ENCODE results near the gene PPP1R15A. TPM values are rescaled to one million over a fixed set of nuclear protein-coding genes. Genes with fewer than 3 reads are reported as not detected.

Gene PPP1R15A
- total and polyA plus RNA-seq, 2 experiments from 2014 or later: 14.0 to 15.8 TPM

DNA sequence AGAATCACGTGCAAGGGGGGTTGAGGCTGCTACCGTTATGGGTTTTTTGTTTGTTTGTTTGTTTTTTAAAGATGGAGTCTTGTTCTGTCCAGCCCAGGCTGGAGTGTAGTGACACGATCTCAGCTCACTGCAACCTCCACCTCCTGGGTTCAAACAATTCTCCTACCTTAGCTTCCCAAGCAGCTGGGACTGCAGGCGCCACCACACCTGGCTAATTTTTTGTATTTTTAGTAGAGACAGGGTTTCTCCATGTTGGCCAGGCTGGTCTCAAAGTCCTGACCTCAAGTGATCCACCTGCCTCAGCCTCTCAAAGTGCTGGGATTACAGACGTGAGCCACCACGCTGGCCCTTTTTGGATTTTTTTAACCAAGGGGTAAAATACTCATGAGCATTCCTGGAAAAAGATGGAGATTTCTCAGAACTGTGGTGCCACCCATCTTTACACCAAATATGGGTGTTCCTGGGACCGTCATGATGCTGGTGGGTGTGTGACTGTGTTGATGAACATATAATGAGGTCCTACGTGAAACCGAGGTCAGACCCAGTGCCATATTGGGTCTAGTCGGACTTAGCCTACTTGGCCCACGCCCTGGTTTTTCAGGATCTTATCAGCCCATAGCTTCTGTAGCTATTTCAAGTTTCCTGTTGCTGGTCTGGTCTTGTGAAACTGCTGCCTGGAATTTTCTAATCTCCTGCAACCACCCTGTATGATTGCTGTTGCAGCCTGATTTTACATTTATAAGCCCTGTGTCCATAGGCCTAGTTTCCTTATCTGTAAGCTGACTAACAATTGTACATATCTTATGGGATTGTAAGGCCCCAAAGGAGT, 6.2 kb downstream of the PPP1R15A start (continued):
- no peak for TF ChIP-seq EZH2 (IDR thresholded peaks at IDR 0.05; ENCODE audit: low read depth, unreplicated experiment)

GRCh38 chr19:48879025-48879637, 6.9 kb downstream of the PPP1R15A start:
- no peak overlapping the region for H3K27ac Mint-ChIP-seq
- Histone ChIP-seq H3K79me2 (replicated peaks; ENCODE audit: insufficient read depth) (peaks cover 10% of the 10 kb centered on the region), H3K36me3 (ENCODE audit: insufficient read depth) (peaks cover 7% of the 10 kb centered on the region), H3F3A (replicated peaks; ENCODE audit: low read depth) (peaks cover 8% of the 10 kb centered on the region; the same call in 1 of the 2 replicates), H3K27me3 (ENCODE audit: insufficient read depth) (no peaks in the 10 kb centered on the region), H2AFZ (no peak overlapping the region), H3K4me1 (ENCODE audit: insufficient read depth) (peaks cover 7% of the 10 kb centered on the region; the same call in 1 of the 2 replicates), H3K9me2 (ENCODE audit: insufficient read depth) (no peaks in the 10 kb centered on the region), H4K20me1 (replicated peaks; ENCODE audit: insufficient read depth) (peaks cover 8% of the 10 kb centered on the region; the same call in 1 of the 2 replicates), H3K4me3 (no peak overlapping the region), H3K27ac (ENCODE audit: low read depth) (no peak overlapping the region), H3K4me2 (0 out of 2 replicates have a peak overlapping the region, but pooled peaks have one; percentile 1)
- H3K27me3 Mint-ChIP-seq (ENCODE audit: insufficient read depth, low read depth, poor library complexity): peaks cover 5% of the 10 kb centered on the region
- ATAC-seq (no peak), DNase-seq (ENCODE audit: low spot score) (no peak)
- peaks cover 11% of the 10 kb centered on the region; the same call in 2 of the 3 replicates for H3K9me3 Mint-ChIP-seq
- H3K36me3 Mint-ChIP-seq (ENCODE audit: low read depth): peaks cover 48% of the 10 kb centered on the region
- H3K4me1 Mint-ChIP-seq: peaks cover 8% of the 10 kb centered on the region
- no peak overlapping the region for H3K4me3 Mint-ChIP-seq
- no peak for TF ChIP-seq CTCF (conservative IDR thresholded peaks at IDR 0.05; ENCODE audit: low read depth in 2 of 2)
- no peak for TF ChIP-seq NANOG (IDR thresholded peaks at IDR 0.05; ENCODE audit: borderline replicate concordance)
- TF ChIP-seq, protein P1, sequence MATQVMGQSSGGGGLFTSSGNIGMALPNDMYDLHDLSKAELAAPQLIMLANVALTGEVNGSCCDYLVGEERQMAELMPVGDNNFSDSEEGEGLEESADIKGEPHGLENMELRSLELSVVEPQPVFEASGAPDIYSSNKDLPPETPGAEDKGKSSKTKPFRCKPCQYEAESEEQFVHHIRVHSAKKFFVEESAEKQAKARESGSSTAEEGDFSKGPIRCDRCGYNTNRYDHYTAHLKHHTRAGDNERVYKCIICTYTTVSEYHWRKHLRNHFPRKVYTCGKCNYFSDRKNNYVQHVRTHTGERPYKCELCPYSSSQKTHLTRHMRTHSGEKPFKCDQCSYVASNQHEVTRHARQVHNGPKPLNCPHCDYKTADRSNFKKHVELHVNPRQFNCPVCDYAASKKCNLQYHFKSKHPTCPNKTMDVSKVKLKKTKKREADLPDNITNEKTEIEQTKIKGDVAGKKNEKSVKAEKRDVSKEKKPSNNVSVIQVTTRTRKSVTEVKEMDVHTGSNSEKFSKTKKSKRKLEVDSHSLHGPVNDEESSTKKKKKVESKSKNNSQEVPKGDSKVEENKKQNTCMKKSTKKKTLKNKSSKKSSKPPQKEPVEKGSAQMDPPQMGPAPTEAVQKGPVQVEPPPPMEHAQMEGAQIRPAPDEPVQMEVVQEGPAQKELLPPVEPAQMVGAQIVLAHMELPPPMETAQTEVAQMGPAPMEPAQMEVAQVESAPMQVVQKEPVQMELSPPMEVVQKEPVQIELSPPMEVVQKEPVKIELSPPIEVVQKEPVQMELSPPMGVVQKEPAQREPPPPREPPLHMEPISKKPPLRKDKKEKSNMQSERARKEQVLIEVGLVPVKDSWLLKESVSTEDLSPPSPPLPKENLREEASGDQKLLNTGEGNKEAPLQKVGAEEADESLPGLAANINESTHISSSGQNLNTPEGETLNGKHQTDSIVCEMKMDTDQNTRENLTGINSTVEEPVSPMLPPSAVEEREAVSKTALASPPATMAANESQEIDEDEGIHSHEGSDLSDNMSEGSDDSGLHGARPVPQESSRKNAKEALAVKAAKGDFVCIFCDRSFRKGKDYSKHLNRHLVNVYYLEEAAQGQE (IDR thresholded peaks at IDR 0.05; ENCODE audit: unreplicated experiment): no peak
- TF ChIP-seq CREB1 (CRISPR knock-in tag; IDR thresholded peaks at IDR 0.05; ENCODE audit: low read depth): no peak
- no peak for TF ChIP-seq ZNF331 (CRISPR knock-in tag; IDR thresholded peaks at IDR 0.05; ENCODE audit: low read depth)
- TF ChIP-seq ETS1 (IDR thresholded peaks at IDR 0.05): no peak
- TF ChIP-seq JUNB (IDR thresholded peaks at IDR 0.05; ENCODE audit: unreplicated experiment): no peak
- TF ChIP-seq EZH2 (IDR thresholded peaks at IDR 0.05; ENCODE audit: low read depth, unreplicated experiment): no peak
- TF ChIP-seq, protein P2, sequence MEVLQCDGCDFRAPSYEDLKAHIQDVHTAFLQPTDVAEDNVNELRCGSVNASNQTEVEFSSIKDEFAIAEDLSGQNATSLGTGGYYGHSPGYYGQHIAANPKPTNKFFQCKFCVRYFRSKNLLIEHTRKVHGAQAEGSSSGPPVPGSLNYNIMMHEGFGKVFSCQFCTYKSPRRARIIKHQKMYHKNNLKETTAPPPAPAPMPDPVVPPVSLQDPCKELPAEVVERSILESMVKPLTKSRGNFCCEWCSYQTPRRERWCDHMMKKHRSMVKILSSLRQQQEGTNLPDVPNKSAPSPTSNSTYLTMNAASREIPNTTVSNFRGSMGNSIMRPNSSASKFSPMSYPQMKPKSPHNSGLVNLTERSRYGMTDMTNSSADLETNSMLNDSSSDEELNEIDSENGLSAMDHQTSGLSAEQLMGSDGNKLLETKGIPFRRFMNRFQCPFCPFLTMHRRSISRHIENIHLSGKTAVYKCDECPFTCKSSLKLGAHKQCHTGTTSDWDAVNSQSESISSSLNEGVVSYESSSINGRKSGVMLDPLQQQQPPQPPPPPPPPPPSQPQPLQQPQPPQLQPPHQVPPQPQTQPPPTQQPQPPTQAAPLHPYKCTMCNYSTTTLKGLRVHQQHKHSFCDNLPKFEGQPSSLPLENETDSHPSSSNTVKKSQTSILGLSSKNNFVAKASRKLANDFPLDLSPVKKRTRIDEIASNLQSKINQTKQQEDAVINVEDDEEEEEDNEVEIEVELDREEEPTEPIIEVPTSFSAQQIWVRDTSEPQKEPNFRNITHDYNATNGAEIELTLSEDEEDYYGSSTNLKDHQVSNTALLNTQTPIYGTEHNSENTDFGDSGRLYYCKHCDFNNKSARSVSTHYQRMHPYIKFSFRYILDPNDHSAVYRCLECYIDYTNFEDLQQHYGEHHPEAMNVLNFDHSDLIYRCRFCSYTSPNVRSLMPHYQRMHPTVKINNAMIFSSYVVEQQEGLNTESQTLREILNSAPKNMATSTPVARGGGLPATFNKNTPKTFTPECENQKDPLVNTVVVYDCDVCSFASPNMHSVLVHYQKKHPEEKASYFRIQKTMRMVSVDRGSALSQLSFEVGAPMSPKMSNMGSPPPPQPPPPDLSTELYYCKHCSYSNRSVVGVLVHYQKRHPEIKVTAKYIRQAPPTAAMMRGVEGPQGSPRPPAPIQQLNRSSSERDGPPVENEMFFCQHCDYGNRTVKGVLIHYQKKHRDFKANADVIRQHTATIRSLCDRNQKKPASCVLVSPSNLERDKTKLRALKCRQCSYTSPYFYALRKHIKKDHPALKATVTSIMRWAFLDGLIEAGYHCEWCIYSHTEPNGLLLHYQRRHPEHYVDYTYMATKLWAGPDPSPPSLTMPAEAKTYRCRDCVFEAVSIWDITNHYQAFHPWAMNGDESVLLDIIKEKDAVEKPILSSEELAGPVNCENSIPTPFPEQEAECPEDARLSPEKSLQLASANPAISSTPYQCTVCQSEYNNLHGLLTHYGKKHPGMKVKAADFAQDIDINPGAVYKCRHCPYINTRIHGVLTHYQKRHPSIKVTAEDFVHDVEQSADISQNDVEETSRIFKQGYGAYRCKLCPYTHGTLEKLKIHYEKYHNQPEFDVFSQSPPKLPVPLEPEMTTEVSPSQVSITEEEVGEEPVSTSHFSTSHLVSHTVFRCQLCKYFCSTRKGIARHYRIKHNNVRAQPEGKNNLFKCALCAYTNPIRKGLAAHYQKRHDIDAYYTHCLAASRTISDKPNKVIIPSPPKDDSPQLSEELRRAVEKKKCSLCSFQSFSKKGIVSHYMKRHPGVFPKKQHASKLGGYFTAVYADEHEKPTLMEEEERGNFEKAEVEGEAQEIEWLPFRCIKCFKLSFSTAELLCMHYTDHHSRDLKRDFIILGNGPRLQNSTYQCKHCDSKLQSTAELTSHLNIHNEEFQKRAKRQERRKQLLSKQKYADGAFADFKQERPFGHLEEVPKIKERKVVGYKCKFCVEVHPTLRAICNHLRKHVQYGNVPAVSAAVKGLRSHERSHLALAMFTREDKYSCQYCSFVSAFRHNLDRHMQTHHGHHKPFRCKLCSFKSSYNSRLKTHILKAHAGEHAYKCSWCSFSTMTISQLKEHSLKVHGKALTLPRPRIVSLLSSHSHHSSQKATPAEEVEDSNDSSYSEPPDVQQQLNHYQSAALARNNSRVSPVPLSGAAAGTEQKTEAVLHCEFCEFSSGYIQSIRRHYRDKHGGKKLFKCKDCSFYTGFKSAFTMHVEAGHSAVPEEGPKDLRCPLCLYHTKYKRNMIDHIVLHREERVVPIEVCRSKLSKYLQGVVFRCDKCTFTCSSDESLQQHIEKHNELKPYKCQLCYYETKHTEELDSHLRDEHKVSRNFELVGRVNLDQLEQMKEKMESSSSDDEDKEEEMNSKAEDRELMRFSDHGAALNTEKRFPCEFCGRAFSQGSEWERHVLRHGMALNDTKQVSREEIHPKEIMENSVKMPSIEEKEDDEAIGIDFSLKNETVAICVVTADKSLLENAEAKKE (CRISPR knock-in tag; IDR thresholded peaks at IDR 0.05): no peak
- TF ChIP-seq EZH2phosphoT487 (IDR thresholded peaks at IDR 0.05; ENCODE audit: unreplicated experiment): no peak
